CD4-positive, CD25-positive, alpha-beta regulatory T cell (primary cell): Measurements from ENCODE around the gene AGK. TPM values are rescaled to one million over a fixed set of nuclear protein-coding genes. Genes with fewer than 3 reads are reported as not detected.

Source experiments
- ATAC-seq, 2 donors: fragments of 150-1000 bp; cut with Tn5 transposase; one replicate each; pipeline ENCODE4 v1.10.0; 2021; ENCODE audit warnings: low read depth in 2 of 2, moderate number of reproducible peaks in 2 of 2, moderate library complexity in 1 of 2
- DNase-seq, 3 donors: peaks; one replicate each; pipeline versions ENCODE4 v3.0.0 to v3.0.0-alpha.2; 2012 to 2022; ENCODE audit warnings: mixed read lengths in 1 of 3
- H3K27ac ChIP-seq: one replicate; pipeline ENCODE4 v1.7.0; 2013; ENCODE audit warnings: mild to moderate bottlenecking, low read length; ENCODE audit not compliant: insufficient read depth, poor library complexity, severe bottlenecking
- H3K27me3 ChIP-seq: one replicate; pipeline ENCODE4 v1.7.0; 2013; ENCODE audit warnings: low read length; ENCODE audit not compliant: control insufficient read depth, insufficient read depth
- H3K36me3 ChIP-seq: one replicate; pipeline ENCODE4 v1.7.0; 2013; ENCODE audit warnings: mild to moderate bottlenecking, low read length, moderate library complexity; ENCODE audit not compliant: control insufficient read depth, insufficient read depth
- H3K4me1 ChIP-seq: 2 replicates; pipeline ENCODE4 v1.7.0; 2013; ENCODE audit warnings: mild to moderate bottlenecking, low read length; ENCODE audit not compliant: insufficient read depth, control insufficient read depth, poor library complexity, severe bottlenecking
- H3K4me3 ChIP-seq: one replicate; pipeline ENCODE4 v1.7.0; 2013; ENCODE audit warnings: low read depth, mild to moderate bottlenecking, low read length, moderate library complexity
- H3K9me3 ChIP-seq, 2 experiments: 1 replicate in 1 of 2; 2 replicates in 1 of 2; pipeline ENCODE4 v1.7.0; 2013; ENCODE audit warnings: low read length in 2 of 2, mild to moderate bottlenecking in 1 of 2, moderate library complexity in 1 of 2; ENCODE audit not compliant: control insufficient read depth in 2 of 2
- H3K27ac Mint-ChIP-seq, 3 donors: one replicate each; pipeline ENCODE4 v1.8.0; 2020 to 2022; ENCODE audit warnings: mild to moderate bottlenecking in 3 of 3, mixed read lengths in 3 of 3, moderate library complexity in 2 of 3
- H3K27me3 Mint-ChIP-seq: one replicate; pipeline ENCODE4 v1.8.0; 2022; ENCODE audit warnings: mild to moderate bottlenecking, mixed read lengths
- H3K36me3 Mint-ChIP-seq: one replicate; pipeline ENCODE4 v1.8.0; 2020; ENCODE audit warnings: mixed read lengths
- H3K4me1 Mint-ChIP-seq, 4 donors: one replicate each; pipeline ENCODE4 v1.8.0; 2020 to 2022; ENCODE audit warnings: mixed read lengths in 4 of 4, mild to moderate bottlenecking in 1 of 4
- H3K4me3 Mint-ChIP-seq, 4 donors: one replicate each; pipeline ENCODE4 v1.8.0; 2020 to 2022; ENCODE audit warnings: mild to moderate bottlenecking in 4 of 4, mixed read lengths in 4 of 4, moderate library complexity in 3 of 4
- H3K9me3 Mint-ChIP-seq, 7 donors: one replicate each; pipeline ENCODE4 v1.8.0; 2020 to 2022; ENCODE audit warnings: mixed read lengths in 7 of 7, mild to moderate bottlenecking in 3 of 7, moderate library complexity in 2 of 7
- polyA plus RNA-seq, 4 donors: library from polyadenylated mRNA; unstranded; fragments of 300-500 nt; fragmentation: Illumina TruSeq; gene quantifications; one replicate each; pipeline ENCODE4 v1.2.3, GENCODE V29; 2021
- total RNA-seq: library from RNA; stranded (reverse); gene quantifications from one replicate; pipeline ENCODE4 v1.2.3, GENCODE V29; 2022

AGK gene
- total and polyA plus RNA-seq, 5 donors from 2014 or later, result 28.6 to 38.1 (median 35.1) TPM

DNA sequence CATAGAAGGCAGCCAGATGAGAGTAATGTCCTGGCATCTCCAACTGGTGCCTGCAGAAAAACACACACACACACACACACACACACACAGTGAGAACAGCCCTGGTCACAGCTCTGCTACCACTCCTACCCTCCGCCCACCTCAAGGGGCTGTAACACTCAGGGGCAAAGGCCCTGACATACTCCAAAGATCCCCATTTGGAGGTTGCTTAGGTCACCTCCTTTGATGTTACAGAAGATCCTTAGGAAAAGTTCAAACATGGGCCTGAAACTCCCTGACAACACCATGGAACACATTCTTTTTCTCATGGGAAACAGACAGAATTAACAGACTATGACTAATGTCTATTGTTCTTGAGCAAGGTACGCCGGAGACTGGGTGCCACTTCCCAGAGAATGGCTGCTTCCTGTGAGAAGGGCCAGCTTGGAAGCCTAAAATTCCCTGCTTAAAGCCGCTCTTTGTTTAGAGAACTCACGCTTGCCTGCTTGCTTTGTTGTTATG is 123.0 kb downstream of the AGK start:
- ATAC-seq (no peak), DNase-seq (no peak)
- H3K27me3 Mint-ChIP-seq, result no peaks in the 10 kb centered on the region
- Histone ChIP-seq H3K9me3 (no peaks in the 10 kb centered on the region), H3K4me1 (peaks cover 14% of the 10 kb centered on the region), H3K4me3 (no peak overlapping the region), H3K27ac (no peak overlapping the region), H3K36me3 (peaks cover 8% of the 10 kb centered on the region), H3K27me3 (no peaks in the 10 kb centered on the region)
- no peak overlapping the region for H3K4me3 Mint-ChIP-seq
- peak overlapping the region in 1 of 3 donors; percentile 38 for H3K27ac Mint-ChIP-seq
- H3K4me1 Mint-ChIP-seq, result peaks cover 21 to 25% (median 25%) of the 10 kb centered on the region in 4 donors
- H3K36me3 Mint-ChIP-seq, result peaks cover 24% of the 10 kb centered on the region
- H3K9me3 Mint-ChIP-seq, result peaks cover 0 to 1% (median 0%) of the 10 kb centered on the region in 7 donors

DNA sequence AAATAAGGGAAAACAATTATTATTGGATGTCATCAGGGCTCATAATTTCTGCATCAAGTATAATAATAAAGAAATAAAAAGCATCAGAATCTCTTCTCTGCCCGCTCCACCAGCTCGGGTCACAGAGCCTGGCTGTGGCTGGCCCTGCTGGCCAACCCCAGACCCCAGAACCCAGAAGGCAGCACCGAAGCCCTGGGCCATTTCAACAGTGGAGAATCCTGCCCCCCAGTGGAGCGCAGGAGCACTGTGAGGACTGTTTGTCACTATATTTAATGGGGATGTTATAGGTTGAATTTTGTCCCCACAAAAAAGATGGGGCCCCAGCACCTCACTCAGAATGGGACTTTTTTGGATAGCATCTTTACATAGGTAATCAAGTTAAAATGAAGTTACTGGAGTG is 123.5 kb downstream of the AGK start:
- peaks cover 24% of the 10 kb centered on the region for H3K36me3 Mint-ChIP-seq
- H3K4me1 ChIP-seq, result peaks cover 14% of the 10 kb centered on the region
- no peaks in the 10 kb centered on the region for H3K27me3 Mint-ChIP-seq
- H3K4me3 ChIP-seq, result no peak overlapping the region
- no peaks in the 10 kb centered on the region for H3K27me3 ChIP-seq
- H3K9me3 ChIP-seq, result no peaks in the 10 kb centered on the region
- peak overlapping the region in 2 of 3 donors; percentile 38 to 73 for H3K27ac Mint-ChIP-seq
- no peak overlapping the region for H3K27ac ChIP-seq
- H3K36me3 ChIP-seq, result peaks cover 8% of the 10 kb centered on the region
- no peak overlapping the region for H3K4me3 Mint-ChIP-seq
- H3K9me3 Mint-ChIP-seq, result peaks cover 0 to 1% (median 0%) of the 10 kb centered on the region in 7 donors
- DNase-seq (peak in 1 of 3 donors; percentile 35), ATAC-seq (no peak)
- H3K4me1 Mint-ChIP-seq, result peaks cover 22 to 27% (median 26%) of the 10 kb centered on the region in 4 donors

DNA sequence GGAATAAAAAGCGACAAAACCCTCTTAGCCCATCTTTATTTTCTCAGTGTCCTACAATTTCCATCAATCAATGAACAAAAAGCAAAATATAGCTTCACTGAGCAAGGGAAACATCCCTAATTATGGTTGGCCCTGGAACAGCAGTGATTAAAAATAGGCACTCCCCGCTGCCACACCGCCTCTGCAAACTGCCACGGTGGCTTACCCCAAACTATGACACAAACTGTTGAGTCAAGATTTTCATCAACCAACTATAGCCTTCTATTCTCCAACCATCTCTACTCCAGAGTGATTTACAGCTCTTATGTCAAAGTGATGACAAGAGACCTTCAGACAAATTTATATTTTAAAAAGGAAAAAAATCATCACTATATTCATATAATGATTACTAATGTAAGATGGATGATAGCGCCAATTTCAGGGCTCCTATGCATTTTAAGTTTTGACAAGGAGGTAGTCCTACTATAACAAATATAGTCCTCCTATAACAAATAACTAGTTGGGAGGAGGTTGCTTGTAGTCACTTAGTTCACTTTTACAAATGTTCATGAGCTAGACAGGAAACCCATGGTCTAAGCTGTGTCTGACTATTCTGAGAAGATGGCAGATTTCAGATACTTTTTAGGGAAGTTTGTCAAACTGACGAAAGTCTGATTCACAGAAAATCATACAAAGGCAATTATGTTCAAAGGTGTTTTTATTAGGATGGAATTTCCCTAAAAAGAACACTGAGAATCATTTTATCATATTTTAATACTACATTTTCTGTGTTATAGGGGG is 124.4 kb downstream of the AGK start:
- H3K27ac Mint-ChIP-seq, result peak overlapping the region in 2 of 3 donors; percentile 73 to 96
- Histone ChIP-seq H3K4me1 (peaks cover 14% of the 10 kb centered on the region), H3K27me3 (no peaks in the 10 kb centered on the region), H3K27ac (no peak overlapping the region), H3K36me3 (peaks cover 12% of the 10 kb centered on the region), H3K9me3 (no peaks in the 10 kb centered on the region), H3K4me3 (peak overlapping the region; percentile 13)
- DNase-seq (peak in 1 of 3 donors; percentile 72), ATAC-seq (peak; percentile 59 to 60)
- peaks cover 27 to 36% (median 29%) of the 10 kb centered on the region in 4 donors for H3K4me1 Mint-ChIP-seq
- peaks cover 0 to 1% (median 0%) of the 10 kb centered on the region in 7 donors for H3K9me3 Mint-ChIP-seq
- H3K4me3 Mint-ChIP-seq, result no peak overlapping the region
- no peaks in the 10 kb centered on the region for H3K27me3 Mint-ChIP-seq
- H3K36me3 Mint-ChIP-seq, result peaks cover 27% of the 10 kb centered on the region

DNA sequence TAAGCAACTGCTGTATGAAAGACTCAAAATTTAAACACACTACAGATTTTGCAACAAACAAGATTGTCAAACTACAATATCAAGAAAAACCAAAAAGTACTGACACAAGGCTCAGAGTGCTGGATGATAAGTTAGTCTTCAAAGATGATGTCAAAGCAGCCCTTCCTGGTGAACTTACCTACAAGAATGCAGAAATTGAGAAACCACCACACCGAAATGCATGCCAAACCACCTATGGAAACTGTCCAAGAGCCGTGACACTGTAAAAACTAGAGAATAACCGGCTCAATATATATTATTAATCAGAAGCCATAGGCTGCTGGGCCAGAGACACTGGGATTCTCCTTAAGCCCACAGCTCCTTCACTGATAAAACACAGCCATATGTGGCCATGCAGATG is 125.4 kb downstream of the AGK start:
- Mint-ChIP-seq H3K9me3 (peaks cover 0 to 1% (median 0%) of the 10 kb centered on the region in 7 donors), H3K27me3 (no peaks in the 10 kb centered on the region), H3K4me1 (peaks cover 30 to 45% (median 33%) of the 10 kb centered on the region in 4 donors), H3K4me3 (no peak overlapping the region), H3K36me3 (peaks cover 32% of the 10 kb centered on the region), H3K27ac (peak overlapping the region in 2 of 3 donors; percentile 69 to 73)
- peaks cover 16% of the 10 kb centered on the region for H3K36me3 ChIP-seq
- no peaks in the 10 kb centered on the region for H3K9me3 ChIP-seq
- H3K27me3 ChIP-seq, result no peaks in the 10 kb centered on the region
- DNase-seq (peak in 1 of 3 donors; percentile 38), ATAC-seq (no peak)
- peaks cover 14% of the 10 kb centered on the region for H3K4me1 ChIP-seq
- no peak overlapping the region for H3K4me3 ChIP-seq
- H3K27ac ChIP-seq, result no peak overlapping the region

DNA sequence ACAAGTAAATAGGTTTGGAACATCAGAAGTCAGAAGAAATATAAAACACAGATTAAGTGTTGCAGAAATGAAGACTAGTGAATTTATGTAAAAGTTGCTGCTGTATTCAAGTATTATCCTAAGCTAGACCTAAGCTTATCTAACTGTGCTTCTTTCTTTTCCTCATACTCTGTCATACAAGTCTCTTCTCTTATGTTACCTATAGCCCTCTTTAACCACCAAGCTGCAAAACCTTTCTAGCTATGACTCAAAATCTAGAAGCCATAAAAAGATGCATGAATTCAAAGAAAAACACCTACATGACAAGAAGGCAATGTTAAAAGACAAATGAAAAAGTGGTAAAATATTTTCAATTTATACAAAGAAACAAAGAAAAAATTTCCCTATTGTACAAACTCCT is 127.8 kb downstream of the AGK start:
- no peaks in the 10 kb centered on the region for H3K27me3 ChIP-seq
- H3K4me1 ChIP-seq, result peaks cover 14% of the 10 kb centered on the region
- Mint-ChIP-seq H3K4me3 (no peak overlapping the region), H3K4me1 (peaks cover 29 to 48% (median 33%) of the 10 kb centered on the region in 4 donors), H3K27ac (peak overlapping the region in 1 of 3 donors; percentile 32), H3K9me3 (no peaks in the 10 kb centered on the region), H3K27me3 (no peaks in the 10 kb centered on the region), H3K36me3 (peaks cover 39% of the 10 kb centered on the region)
- peak in 1 of 3 donors; percentile 80 for DNase-seq
- peak; percentile 41 to 52 for ATAC-seq
- no peaks in the 10 kb centered on the region for H3K9me3 ChIP-seq
- H3K36me3 ChIP-seq, result peaks cover 32% of the 10 kb centered on the region
- H3K4me3 ChIP-seq, result no peak overlapping the region
- no peak overlapping the region for H3K27ac ChIP-seq

DNA sequence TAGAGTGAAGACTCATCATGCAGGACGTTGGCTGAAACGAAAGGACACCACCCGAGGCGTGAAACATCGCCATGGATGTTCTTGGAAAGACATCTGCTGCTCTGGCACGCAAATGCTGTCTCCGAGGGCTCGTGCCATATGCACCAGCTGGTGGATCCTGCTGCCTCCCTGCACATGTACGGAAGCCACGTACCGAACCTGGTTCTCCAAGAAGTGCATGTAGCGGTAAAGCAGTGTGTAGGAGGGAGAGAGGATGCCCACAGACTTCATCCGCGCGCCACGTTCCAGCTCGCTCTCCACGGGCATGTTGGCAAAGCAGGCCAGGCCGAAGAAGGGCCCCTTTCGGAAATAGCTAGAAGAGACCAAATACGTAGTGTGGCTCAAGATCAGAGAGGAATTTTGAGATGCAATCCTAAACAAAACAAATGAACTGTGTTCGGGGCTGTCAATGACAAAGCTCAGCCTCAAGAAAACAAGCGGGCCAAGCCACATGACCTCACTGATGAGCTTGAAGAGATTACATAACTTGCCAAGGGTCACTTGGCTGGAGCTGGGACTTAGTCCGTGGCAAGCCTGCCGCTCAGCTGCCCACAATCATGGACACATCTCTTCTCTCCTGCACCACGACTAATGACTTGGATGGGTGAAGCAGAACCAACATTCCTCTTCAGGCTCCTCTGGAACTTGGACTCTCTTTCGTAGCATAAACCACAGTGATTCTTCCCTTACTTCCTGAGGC is 134.2 kb downstream of the AGK start:
- no peak overlapping the region for H3K27ac Mint-ChIP-seq

DNA sequence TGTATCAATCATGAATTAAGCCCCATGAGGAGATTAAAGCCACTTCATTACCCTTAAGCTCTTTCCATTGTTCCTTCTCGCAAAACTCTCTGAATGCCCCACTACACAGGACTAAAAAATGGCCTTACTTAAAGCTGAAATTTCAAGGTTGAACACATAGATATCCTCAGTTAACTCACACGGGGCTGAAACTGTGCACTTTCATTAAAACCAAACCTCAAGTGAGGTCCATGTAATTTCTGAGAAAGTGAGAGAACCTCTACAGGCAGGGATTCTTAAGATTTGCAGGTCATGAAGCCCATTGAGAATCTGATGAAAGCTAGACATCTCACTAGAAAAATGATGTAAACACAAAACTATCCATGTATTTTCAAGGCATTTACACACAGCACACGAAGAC is 134.9 kb downstream of the AGK start:
- peaks cover 18 to 31% (median 20%) of the 10 kb centered on the region in 4 donors for H3K4me1 Mint-ChIP-seq
- peak overlapping the region in 1 of 3 donors; percentile 11 for H3K27ac Mint-ChIP-seq
- H3K4me3 Mint-ChIP-seq, result no peak overlapping the region
- H3K36me3 ChIP-seq, result peaks cover 47% of the 10 kb centered on the region
- peaks cover 0 to 2% (median 0%) of the 10 kb centered on the region in 7 donors for H3K9me3 Mint-ChIP-seq
- H3K9me3 ChIP-seq, result no peaks in the 10 kb centered on the region
- H3K27me3 ChIP-seq, result no peaks in the 10 kb centered on the region
- H3K27me3 Mint-ChIP-seq, result no peaks in the 10 kb centered on the region
- ATAC-seq, result no peak
- H3K4me3 ChIP-seq, result no peak overlapping the region
- peaks cover 51% of the 10 kb centered on the region for H3K36me3 Mint-ChIP-seq
- no peak for DNase-seq
- H3K4me1 ChIP-seq, result no peaks in the 10 kb centered on the region
- H3K27ac ChIP-seq, result no peak overlapping the region

More for the DNA sequence above, 134.2 kb downstream of the AGK start:
- Histone ChIP-seq H3K27me3 (no peaks in the 10 kb centered on the region), H3K4me1 (no peaks in the 10 kb centered on the region), H3K36me3 (peaks cover 48% of the 10 kb centered on the region), H3K9me3 (no peaks in the 10 kb centered on the region), H3K27ac (no peak overlapping the region), H3K4me3 (no peak overlapping the region)
- no peak for ATAC-seq
- Mint-ChIP-seq H3K36me3 (peaks cover 55% of the 10 kb centered on the region), H3K9me3 (peaks cover 0 to 2% (median 0%) of the 10 kb centered on the region in 7 donors), H3K4me3 (no peak overlapping the region), H3K27me3 (no peaks in the 10 kb centered on the region), H3K4me1 (peaks cover 18 to 33% (median 22%) of the 10 kb centered on the region in 4 donors)
- DNase-seq, result no peak
